GM23338 (cell line): ENCODE results near the gene MT1A. TPM values are rescaled to one million over a fixed set of nuclear protein-coding genes. Genes with fewer than 3 reads are reported as not detected.

Source experiments
- ATAC-seq: fragments of 200-7000 bp; cut with Tn5 transposase; 3 replicates; pipeline ENCODE4 v1.9.1; 2020
- DNase-seq: peaks from one replicate; pipeline ENCODE4 v3.0.0-alpha.2; 2015; ENCODE audit warnings: low spot score
- H2AFZ ChIP-seq: fragments of 200-600 bp; sonication (generic); 2 replicates; pipeline ENCODE4 v1.8.0; 2016; ENCODE audit warnings: antibody characterized with exemption, mild to moderate bottlenecking, moderate library complexity
- H3F3A ChIP-seq: fragments of 200-600 bp; sonication (generic); replicated peaks from 2 replicates; pipeline ENCODE4 v1.8.0; 2017; ENCODE audit warnings: antibody characterized with exemption, mixed run types, low read depth
- H3K27ac ChIP-seq: fragments of 200-600 bp; sonication (generic); 2 replicates; pipeline ENCODE4 v1.6.1; 2016; ENCODE audit warnings: low read depth
- H3K27me3 ChIP-seq: fragments of 200-600 bp; sonication (generic); 2 replicates; pipeline ENCODE4 v1.8.0; 2016; ENCODE audit warnings: mild to moderate bottlenecking, mixed run types, moderate library complexity; ENCODE audit not compliant: insufficient read depth
- H3K36me3 ChIP-seq: fragments of 200-600 bp; sonication (generic); 2 replicates; pipeline ENCODE4 v1.8.0; 2016; ENCODE audit warnings: mild to moderate bottlenecking; ENCODE audit not compliant: insufficient read depth
- H3K4me1 ChIP-seq: fragments of 200-600 bp; sonication (generic); 2 replicates; pipeline ENCODE4 v1.8.0; 2016; ENCODE audit warnings: mild to moderate bottlenecking, moderate library complexity; ENCODE audit not compliant: insufficient read depth
- H3K4me2 ChIP-seq: fragments of 200-600 bp; sonication (generic); 2 replicates; pipeline ENCODE4 v1.7.1; 2017; ENCODE audit warnings: mixed run types
- H3K4me3 ChIP-seq: fragments of 200-600 bp; sonication (generic); 2 replicates; pipeline ENCODE4 v1.6.1; 2016; ENCODE audit warnings: mixed run types
- H3K79me2 ChIP-seq: fragments of 200-600 bp; sonication (generic); replicated peaks from 2 replicates; pipeline ENCODE4 v1.8.0; 2017; ENCODE audit warnings: mild to moderate bottlenecking; ENCODE audit not compliant: insufficient read depth
- H3K9me2 ChIP-seq: fragments of 200-600 bp; sonication (generic); 2 replicates; pipeline ENCODE4 v1.8.0; 2017; ENCODE audit not compliant: insufficient read depth
- H4K20me1 ChIP-seq: fragments of 200-600 bp; sonication (generic); replicated peaks from 2 replicates; pipeline ENCODE4 v1.8.0; 2017; ENCODE audit warnings: mild to moderate bottlenecking; ENCODE audit not compliant: insufficient read depth
- H3K27ac Mint-ChIP-seq: 2 replicates; pipeline ENCODE4 v1.8.0; 2020; ENCODE audit warnings: inconsistent platforms, mild to moderate bottlenecking, moderate library complexity, mixed read lengths
- H3K27me3 Mint-ChIP-seq: 3 replicates; pipeline ENCODE4 v1.8.0; 2022; ENCODE audit warnings: low read depth, mild to moderate bottlenecking, moderate library complexity, mixed read lengths, inconsistent platforms; ENCODE audit not compliant: insufficient read depth, poor library complexity
- H3K36me3 Mint-ChIP-seq: 3 replicates; pipeline ENCODE4 v1.8.0; 2021; ENCODE audit warnings: low read depth, mild to moderate bottlenecking, inconsistent platforms, moderate library complexity, mixed read lengths
- H3K4me1 Mint-ChIP-seq: 3 replicates; pipeline ENCODE4 v1.8.0; 2020; ENCODE audit warnings: mild to moderate bottlenecking, inconsistent platforms, mixed read lengths
- H3K4me3 Mint-ChIP-seq: 3 replicates; pipeline ENCODE4 v1.8.0; 2021; ENCODE audit warnings: moderate library complexity, mild to moderate bottlenecking, inconsistent platforms, mixed read lengths
- H3K9me3 Mint-ChIP-seq: 3 replicates; pipeline ENCODE4 v1.8.0; 2020; ENCODE audit warnings: moderate library complexity, mild to moderate bottlenecking, inconsistent platforms, mixed read lengths
- CREB1 ChIP-seq: fragments of 250-450 bp; sonication (Bioruptor Pico); IDR thresholded peaks from 2 replicates; pipeline ENCODE4 v1.5.0; 2020; ENCODE audit warnings: low read depth, mild to moderate bottlenecking, moderate library complexity
- EZH2 ChIP-seq: fragments of 200-600 bp; sonication (generic); IDR thresholded peaks from one replicate; pipeline ENCODE4 v1.8.0; 2017; ENCODE audit warnings: antibody characterized with exemption, mild to moderate bottlenecking, low read depth; ENCODE audit not compliant: unreplicated experiment
- EZH2phosphoT487 ChIP-seq: fragments of 200-600 bp; sonication (generic); IDR thresholded peaks from one replicate; pipeline ENCODE4 v1.8.1; 2018; ENCODE audit warnings: antibody characterized with exemption; ENCODE audit not compliant: unreplicated experiment
- NANOG ChIP-seq: IDR thresholded peaks from 2 replicates; pipeline ENCODE4 v1.6.1; 2016; ENCODE audit warnings: antibody characterized with exemption, borderline replicate concordance
- ZNF114 ChIP-seq: fragments of 250-450 bp; sonication (Bioruptor Pico); IDR thresholded peaks from 2 replicates; pipeline ENCODE4 v1.5.0; 2020; ENCODE audit warnings: mild to moderate bottlenecking, moderate library complexity
- ZNF462 ChIP-seq: fragments of 250-450 bp; sonication (Bioruptor Pico); IDR thresholded peaks from 2 replicates; pipeline ENCODE4 v1.5.0; 2020; ENCODE audit warnings: mild to moderate bottlenecking, moderate library complexity
- polyA plus RNA-seq: library from polyadenylated mRNA; unstranded; fragments of >200 nt; fragmentation: Nextera tagmentation; extraction: Ambion mirVana; gene quantifications from 2 replicates; pipeline ENCODE4 v1.2.1, GENCODE V29; 2016
- total RNA-seq: library from RNA; depleted of rRNA; stranded (reverse); fragments of >200 nt; shearing (Covaris generic); gene quantifications from 2 replicates; pipeline ENCODE4 v1.2.3, GENCODE V29; 2014
- TF ChIP-seq, protein P1 (sequence below): IDR thresholded peaks from 2 replicates; pipeline ENCODE4 v1.6.1; 2016; ENCODE audit warnings: antibody characterized with exemption

The MT1A gene
- total and polyA plus RNA-seq, 2 experiments from 2014 or later = 2.5 TPM; not detected in 1

GRCh38 chr16:56606476-56607108 is 31.9 kb upstream of the MT1A start:
- no peak for TF ChIP-seq EZH2phosphoT487
- no peak for TF ChIP-seq ZNF462 (CRISPR knock-in tag)
- TF ChIP-seq ZNF114 (CRISPR knock-in tag) = no peak
- no peak for TF ChIP-seq NANOG
- no peak for TF ChIP-seq CREB1 (CRISPR knock-in tag)
- TF ChIP-seq, protein P1, sequence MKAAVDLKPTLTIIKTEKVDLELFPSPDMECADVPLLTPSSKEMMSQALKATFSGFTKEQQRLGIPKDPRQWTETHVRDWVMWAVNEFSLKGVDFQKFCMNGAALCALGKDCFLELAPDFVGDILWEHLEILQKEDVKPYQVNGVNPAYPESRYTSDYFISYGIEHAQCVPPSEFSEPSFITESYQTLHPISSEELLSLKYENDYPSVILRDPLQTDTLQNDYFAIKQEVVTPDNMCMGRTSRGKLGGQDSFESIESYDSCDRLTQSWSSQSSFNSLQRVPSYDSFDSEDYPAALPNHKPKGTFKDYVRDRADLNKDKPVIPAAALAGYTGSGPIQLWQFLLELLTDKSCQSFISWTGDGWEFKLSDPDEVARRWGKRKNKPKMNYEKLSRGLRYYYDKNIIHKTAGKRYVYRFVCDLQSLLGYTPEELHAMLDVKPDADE = no peak
- no peak for TF ChIP-seq EZH2
- H3K9me2 ChIP-seq = no peaks in the 10 kb centered on the region
- Mint-ChIP-seq H3K4me3 (no peak overlapping the region; the same call in 2 of the 3 replicates), H3K27me3 (peaks cover 43% of the 10 kb centered on the region), H3K9me3 (no peaks in the 10 kb centered on the region), H3K27ac (no peak overlapping the region), H3K4me1 (peaks cover 34% of the 10 kb centered on the region), H3K36me3 (peaks cover 9% of the 10 kb centered on the region; the same call in 2 of the 3 replicates)
- H3K27me3 ChIP-seq = peaks cover 59% of the 10 kb centered on the region
- H3K36me3 ChIP-seq = no peaks in the 10 kb centered on the region
- peaks cover 22% of the 10 kb centered on the region for H3K4me1 ChIP-seq
- no peak overlapping the region for H3K27ac ChIP-seq
- H3K4me2 ChIP-seq = peak overlapping the region; percentile 74; the same call in 1 of the 2 replicates
- 0 out of 2 replicates have a peak overlapping the region, but pooled peaks have one; percentile 69 for H2AFZ ChIP-seq
- DNase-seq (no peak), ATAC-seq (no peak)
- peak overlapping the region; percentile 26; the same call in 1 of the 2 replicates for H3K4me3 ChIP-seq
- H3K79me2 ChIP-seq = no peaks in the 10 kb centered on the region
- peaks cover 14% of the 10 kb centered on the region; the same call in 1 of the 2 replicates for H3F3A ChIP-seq
- H4K20me1 ChIP-seq = no peaks in the 10 kb centered on the region
